ENCODE data around the gene RAD51B. TPM values are rescaled to one million over a fixed set of nuclear protein-coding genes. Genes with fewer than 3 reads are reported as not detected.

RAD51B gene
- total RNA-seq, 6 donors from 2014 or later: 10.6 to 63.9 (median 18.4) TPM

GRCh38 chr14:68724914-68725313 lies 905.3 kb downstream of the RAD51B start:
- no peak overlapping the region for H3K27ac ChIP-seq
- peaks cover 0 to 8% (median 0%) of the 10 kb centered on the region in 4 donors for H3K9me3 ChIP-seq
- TF ChIP-seq POLR2A (IDR thresholded peaks at IDR 0.05) (no peak), POLR2AphosphoS5 (IDR thresholded peaks at IDR 0.05) (no peak), CTCF (IDR thresholded peaks at IDR 0.05) (no peak), EP300 (IDR thresholded peaks at IDR 0.05) (no peak)
- no peak overlapping the region for H3K4me3 ChIP-seq
- 89% methylated on average over 3 of the region's 3 CpGs for WGBS, 2 donors
- no peaks in the 10 kb centered on the region for H3K36me3 ChIP-seq
- no peaks in the 10 kb centered on the region for H3K27me3 ChIP-seq
- no peak for DNase-seq
- H3K4me1 ChIP-seq: peaks cover 0 to 25% (median 21%) of the 10 kb centered on the region in 4 donors
- ATAC-seq (ENCODE audit: low FRiP score in 2 of 2): no peak

GRCh38 chr14:68726093-68726695 lies 906.6 kb downstream of the RAD51B start:
- Histone ChIP-seq H3K9me3 (no peaks in the 10 kb centered on the region), H3K27me3 (no peaks in the 10 kb centered on the region), H3K27ac (no peak overlapping the region), H3K4me1 (peaks cover 0 to 25% (median 21%) of the 10 kb centered on the region in 4 donors), H3K36me3 (no peaks in the 10 kb centered on the region), H3K4me3 (no peak overlapping the region)
- 86 to 96% methylated on average over 5 of the region's 5 CpGs for WGBS, 2 donors
- ATAC-seq (ENCODE audit: low FRiP score in 2 of 2) (no peak), DNase-seq (no peak)
- TF ChIP-seq CTCF (IDR thresholded peaks at IDR 0.05): no peak
- TF ChIP-seq POLR2AphosphoS5 (IDR thresholded peaks at IDR 0.05): no peak
- no peak for TF ChIP-seq POLR2A (IDR thresholded peaks at IDR 0.05)
- TF ChIP-seq EP300 (IDR thresholded peaks at IDR 0.05): no peak

- peak in 2 of 4 donors; percentile 25 to 51 for TF ChIP-seq EP300 (IDR thresholded peaks at IDR 0.05)
- peak in 1 of 2 donors; percentile 51 for TF ChIP-seq POLR2AphosphoS5 (IDR thresholded peaks at IDR 0.05)
- no peak for TF ChIP-seq CTCF (IDR thresholded peaks at IDR 0.05)
- no peak for TF ChIP-seq POLR2A (IDR thresholded peaks at IDR 0.05)
- H3K27ac ChIP-seq: peak overlapping the region; percentile 7 to 60 (median 36)
- peaks cover 0 to 25% (median 21%) of the 10 kb centered on the region in 4 donors for H3K4me1 ChIP-seq
- WGBS, 2 donors: 52 to 59% methylated on average over 5 of the region's 5 CpGs
- H3K27me3 ChIP-seq: no peaks in the 10 kb centered on the region
- no peaks in the 10 kb centered on the region for H3K9me3 ChIP-seq
- no peaks in the 10 kb centered on the region for H3K36me3 ChIP-seq
- DNase-seq (no peak), ATAC-seq (ENCODE audit: low FRiP score in 2 of 2) (peak in 1 of 2 donors; percentile 15)
- no peak overlapping the region for H3K4me3 ChIP-seq
Measured at GRCh38 chr14:68727315-68728047, 907.9 kb downstream of the RAD51B start.

- Histone ChIP-seq H3K27me3 (no peaks in the 10 kb centered on the region), H3K9me3 (no peaks in the 10 kb centered on the region)
Measured at GRCh38 chr14:68728342-68729106, 908.9 kb downstream of the RAD51B start.

More at GRCh38 chr14:68728342-68729106, 908.9 kb downstream of the RAD51B start:
- DNase-seq (no peak), ATAC-seq (ENCODE audit: low FRiP score in 2 of 2) (no peak)
- H3K36me3 ChIP-seq: no peaks in the 10 kb centered on the region
- H3K4me1 ChIP-seq: peaks cover 8 to 27% (median 23%) of the 10 kb centered on the region in 4 donors
- 74 to 78% methylated on average over 10 of the region's 10 CpGs for WGBS, 2 donors
- peak overlapping the region; percentile 7 to 60 (median 32) for H3K27ac ChIP-seq
- no peak overlapping the region for H3K4me3 ChIP-seq
- TF ChIP-seq POLR2AphosphoS5 (IDR thresholded peaks at IDR 0.05) (no peak), EP300 (IDR thresholded peaks at IDR 0.05) (no peak), POLR2A (IDR thresholded peaks at IDR 0.05) (no peak), CTCF (IDR thresholded peaks at IDR 0.05) (no peak)

Measured in upper lobe of left lung (tissue), 6 donors.